NCI-H226 (cell line): ENCODE measurements around the gene MEAK7.

Experiments
- DNase-seq: peaks from one replicate; pipeline ENCODE4 v3.0.0-alpha.2; 2015

Gene MEAK7

GRCh38 chr16:84485255-84486010 is 19.0 kb downstream of the MEAK7 start:
- no peak for DNase-seq

DNA sequence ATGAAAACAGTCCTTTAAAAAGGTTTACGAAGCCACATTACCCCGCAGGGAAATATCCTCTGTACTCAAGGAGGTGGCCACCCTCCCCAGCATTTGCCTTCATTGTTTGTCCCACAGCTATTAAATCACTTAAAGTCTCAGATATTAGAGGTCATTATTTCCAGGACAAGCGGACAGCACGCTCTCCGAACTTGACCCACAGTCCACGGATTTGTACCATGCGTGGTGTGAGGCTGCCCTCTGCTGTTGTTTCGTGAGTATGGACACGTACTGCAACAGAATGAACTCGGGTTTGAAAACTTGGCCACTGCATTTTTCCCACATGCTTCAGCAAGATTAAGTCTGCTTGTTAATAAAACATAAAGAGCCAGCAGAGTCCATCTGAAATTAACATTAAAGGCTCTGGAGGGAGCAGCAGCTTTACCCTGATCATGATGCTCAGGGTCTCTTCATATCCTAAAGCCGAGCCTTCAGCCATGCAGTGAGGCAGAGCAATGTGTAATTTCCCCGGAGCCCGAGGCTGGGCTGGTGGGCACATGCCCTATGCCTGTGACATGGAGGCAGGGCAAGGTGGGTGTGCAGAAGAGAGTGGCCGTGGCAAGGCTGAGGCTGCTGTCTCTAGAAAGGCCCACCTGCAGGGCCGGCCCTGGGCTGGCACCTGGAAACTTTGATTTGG is 19.7 kb downstream of the MEAK7 start:
- DNase-seq = no peak

- DNase-seq = no peak
These were observed 20.4 kb downstream of the MEAK7 start for GRCh38 chr16:84483882-84484565.

- no peak for DNase-seq
These were observed 21.2 kb downstream of the MEAK7 start for GRCh38 chr16:84482951-84483881.

- DNase-seq = no peak
These were observed 22.2 kb downstream of the MEAK7 start for GRCh38 chr16:84482001-84482891.

DNA sequence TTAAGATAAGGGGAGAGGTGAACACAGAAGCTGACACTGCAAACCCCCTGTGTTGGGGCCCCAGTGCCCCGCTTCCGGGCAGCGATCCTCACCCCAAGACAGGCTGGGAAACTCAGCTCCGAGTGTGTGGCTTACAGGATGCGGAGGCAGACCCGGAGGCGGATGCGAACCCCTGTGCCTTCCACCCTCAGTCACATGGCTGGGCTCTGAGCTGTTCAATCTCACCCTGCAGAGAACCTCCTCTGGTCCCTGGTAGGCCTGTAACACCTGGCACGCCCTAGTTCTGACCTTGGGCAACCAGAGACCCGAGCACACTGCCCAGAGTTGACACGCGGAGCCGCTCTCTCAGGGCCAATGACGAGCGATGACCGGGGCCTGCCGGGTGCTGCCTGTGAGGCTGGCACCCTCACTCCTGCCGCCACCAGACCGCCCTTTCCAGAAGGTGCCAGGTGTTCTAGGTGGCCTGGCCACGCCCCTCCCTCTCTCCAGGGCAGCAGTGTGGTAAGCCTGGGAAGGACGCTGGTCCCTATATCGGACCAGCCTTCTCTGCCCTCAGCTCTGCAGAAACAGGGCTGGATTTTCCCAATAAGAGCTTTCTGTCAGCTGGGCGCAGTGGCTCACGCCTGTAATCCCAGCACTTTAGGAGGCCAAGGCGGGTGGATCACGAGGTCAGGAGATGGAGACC is 23.3 kb downstream of the MEAK7 start:
- no peak for DNase-seq

DNA sequence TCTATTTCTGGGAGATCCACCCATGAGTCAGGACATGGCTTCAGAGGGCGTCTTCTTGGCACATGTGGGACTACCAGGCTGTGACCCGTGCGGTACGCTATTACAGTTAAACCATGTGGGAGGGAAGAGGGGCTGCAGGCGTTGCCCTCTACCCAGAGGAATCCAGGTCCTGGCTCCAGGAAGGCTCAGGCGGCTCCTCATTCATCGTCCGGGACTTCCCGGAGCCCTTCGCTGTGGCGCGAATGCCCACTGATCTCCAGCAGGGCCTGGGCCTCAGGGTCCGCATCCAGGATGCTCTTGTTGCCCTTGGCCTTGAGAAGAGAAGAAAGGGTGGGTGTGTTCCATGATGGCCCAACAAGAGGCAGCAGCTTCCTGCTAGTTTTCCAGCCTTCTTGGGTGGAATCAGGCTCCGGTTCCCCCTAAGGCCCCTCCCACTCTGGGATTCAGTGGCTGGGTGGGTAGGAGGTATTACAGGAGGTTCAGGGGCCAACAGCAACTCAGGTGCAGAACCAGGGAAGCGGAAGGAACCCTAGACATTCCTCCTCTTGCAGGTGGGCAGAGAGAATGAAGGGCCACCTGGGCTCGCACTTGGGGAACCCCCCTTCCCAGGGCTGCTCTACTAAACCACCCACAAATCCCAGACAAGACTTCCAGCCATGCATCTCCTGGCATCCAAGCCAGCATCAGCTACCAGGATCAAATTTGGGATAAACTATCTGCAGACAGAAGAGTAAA is 24.6 kb downstream of the MEAK7 start:
- DNase-seq = no peak

- DNase-seq = peak; percentile 47
These were observed 26.1 kb downstream of the MEAK7 start for GRCh38 chr16:84478172-84478947.

- no peak for DNase-seq
These were observed 26.8 kb downstream of the MEAK7 start for GRCh38 chr16:84477661-84478060.

DNA sequence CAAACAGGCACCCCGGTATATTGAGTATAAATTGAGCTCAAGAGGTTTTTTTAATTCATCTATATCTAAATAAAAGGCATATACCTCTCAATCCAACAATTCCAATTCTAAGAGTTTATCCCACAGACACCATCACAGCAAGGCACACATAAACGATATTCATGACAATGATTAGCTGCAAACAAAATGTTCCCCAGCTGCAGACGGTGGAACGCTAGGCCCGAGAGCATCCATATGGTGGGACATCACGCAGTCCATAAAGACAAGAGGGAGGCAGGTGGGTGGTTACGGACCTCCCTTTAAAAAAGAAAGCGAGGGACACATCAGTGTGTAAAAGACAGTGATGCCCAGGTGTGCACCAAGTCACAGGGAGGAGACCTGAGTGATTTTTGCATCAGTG is 28.1 kb downstream of the MEAK7 start:
- no peak for DNase-seq

GRCh38 chr16:84475643-84476240 is 28.7 kb downstream of the MEAK7 start:
- peak; percentile 56 for DNase-seq

DNA sequence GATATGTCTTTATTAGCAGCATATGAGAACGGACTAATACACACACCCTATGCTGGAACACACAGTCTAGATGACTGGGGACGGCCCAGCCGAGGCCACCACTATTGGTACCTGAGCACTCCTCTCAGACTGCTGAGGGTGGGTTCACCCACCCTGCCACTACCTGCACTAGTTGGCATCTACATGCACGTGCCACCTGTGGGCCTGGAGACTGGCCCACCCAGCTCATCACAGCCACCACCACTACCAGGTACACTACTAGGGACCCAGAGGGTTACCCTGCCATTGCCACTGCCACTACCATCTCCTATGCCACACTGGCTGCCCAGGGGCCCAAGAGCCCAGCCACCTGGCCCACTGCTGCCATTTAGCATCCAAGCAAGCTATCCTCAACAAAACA is 32.5 kb downstream of the MEAK7 start:
- DNase-seq = no peak

DNA sequence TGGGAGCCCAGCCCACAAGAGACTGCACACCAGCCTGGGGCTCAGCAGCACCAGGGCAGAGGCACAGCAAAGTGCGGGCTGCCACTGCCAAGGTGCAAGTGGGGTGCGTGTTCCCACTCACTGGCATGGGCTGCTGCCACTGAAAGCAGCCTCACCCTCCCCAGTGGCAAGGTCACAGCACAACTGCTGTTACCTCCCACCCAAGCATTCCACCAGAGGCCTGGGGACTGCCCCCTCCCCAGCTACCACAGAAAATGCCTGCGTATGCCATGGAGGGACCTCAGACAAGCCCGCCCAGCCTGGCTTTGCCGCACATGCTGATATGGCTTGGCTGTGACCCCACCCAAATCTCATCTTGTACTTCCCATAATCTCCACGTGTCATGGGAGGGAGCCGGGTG is 33.1 kb downstream of the MEAK7 start:
- DNase-seq = no peak

GRCh38 chr16:84467709-84468108 is 36.8 kb downstream of the MEAK7 start:
- DNase-seq = no peak

DNA sequence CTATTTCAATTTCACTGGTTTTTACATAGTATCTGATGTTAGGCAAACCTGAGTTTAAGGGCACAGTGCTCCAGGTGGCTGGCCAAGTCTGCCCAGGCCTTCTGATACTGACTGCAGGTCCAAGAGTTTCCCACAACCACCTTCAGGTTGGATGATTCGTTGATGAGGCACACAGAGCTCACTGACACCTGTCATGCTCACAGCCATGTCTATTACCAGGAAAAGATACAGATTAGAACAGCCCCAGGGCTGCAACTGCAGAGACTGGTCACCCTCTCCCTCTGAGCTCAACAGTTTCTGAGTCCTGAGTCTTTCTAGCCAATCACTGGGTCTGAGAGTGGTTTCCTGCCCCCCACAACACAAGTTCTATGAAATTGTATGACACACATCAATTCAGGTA is 37.2 kb downstream of the MEAK7 start:
- DNase-seq = no peak

GRCh38 chr16:84466692-84467091 is 37.8 kb downstream of the MEAK7 start:
- no peak for DNase-seq

GRCh38 chr16:84465154-84465553 is 39.3 kb downstream of the MEAK7 start:
- no peak for DNase-seq

DNA sequence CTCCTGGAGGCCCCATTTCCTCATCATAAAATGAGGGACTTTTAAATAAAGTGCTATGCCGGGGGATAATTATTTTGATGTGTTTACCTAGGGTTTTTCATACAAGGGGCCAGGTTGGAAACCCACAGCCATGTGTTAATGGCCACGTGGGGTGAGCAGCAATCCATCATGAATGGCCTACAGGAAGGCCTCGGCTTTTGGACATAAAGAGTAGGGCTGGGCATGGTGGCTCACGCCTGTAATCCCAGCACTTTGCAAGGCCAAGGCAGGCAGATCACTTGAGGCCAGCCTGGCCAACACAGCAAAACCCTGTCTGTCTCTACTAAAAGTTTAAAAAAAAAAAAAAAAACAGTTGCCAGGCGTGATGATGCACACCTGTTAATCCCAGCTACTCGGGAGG is 40.3 kb downstream of the MEAK7 start:
- no peak for DNase-seq

- no peak for DNase-seq
These were observed 41.2 kb downstream of the MEAK7 start for GRCh38 chr16:84463221-84463620.
